ENCODE measurements around the gene ARHGAP29.
"Not testable (repeated sequence)": the region's sequence is repeated elsewhere in the genome, so short reads cannot be mapped to it uniquely, and the experiment has no call there.

The ARHGAP29 gene

DNA sequence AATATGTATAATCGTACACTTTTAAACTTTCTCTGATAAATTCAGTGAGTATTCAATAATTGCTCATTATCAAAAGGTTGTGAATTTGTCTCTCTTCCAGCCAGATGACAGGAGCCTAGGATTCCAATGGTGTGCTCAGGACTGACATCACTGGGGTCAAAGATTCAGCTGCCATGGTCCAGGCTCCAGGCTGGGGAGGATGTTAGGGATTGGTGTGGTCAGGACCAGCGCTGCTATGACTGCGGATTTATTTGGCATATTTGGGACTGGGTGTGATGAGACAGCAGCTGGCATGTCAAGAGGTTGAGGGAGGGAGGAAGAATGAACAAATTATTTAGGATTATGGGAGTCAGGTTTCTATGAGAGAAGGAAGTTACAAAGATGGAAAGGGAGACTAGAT lies 68.3 kb downstream of the ARHGAP29 start:
- DNase-seq: no peak

DNA sequence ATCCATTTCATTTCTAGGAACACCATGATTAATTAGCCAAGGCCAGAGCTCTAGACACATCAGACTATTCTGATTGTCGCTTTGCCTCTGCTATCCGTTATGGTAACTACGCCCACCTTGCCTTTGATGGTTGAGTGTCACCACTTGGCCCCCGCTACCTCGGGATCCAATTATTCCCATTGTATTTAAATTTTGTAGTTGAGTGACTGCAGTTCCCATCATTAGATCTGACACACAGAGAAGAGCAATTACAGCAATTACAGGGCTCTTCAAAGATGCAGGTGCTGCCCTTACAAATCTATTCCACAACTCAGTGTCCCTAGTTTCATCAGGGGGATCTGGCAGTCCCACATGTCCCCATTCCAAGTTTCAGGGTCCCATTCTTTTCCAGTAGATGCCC lies 71.5 kb downstream of the ARHGAP29 start:
- DNase-seq: no peak

DNA sequence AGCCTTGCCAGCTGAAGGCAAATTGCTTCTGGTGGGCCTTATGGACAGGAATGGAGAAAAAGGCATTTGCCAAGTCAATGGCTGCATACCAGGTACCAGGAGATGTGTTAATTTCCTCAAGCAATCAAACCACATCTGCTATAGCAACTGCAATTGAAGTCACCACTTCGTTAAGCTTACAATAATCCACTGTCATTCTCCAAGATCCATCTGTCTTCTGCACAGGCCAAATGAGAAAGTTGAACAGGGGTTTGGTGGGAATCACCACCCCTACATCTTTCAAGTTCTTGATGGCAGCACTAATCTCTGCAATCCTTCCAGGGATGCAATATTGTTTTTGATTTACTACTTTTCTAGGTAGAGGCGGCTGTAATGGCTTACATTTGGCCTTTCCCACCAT lies 72.5 kb downstream of the ARHGAP29 start:
- not testable (repeated sequence) for DNase-seq

DNA sequence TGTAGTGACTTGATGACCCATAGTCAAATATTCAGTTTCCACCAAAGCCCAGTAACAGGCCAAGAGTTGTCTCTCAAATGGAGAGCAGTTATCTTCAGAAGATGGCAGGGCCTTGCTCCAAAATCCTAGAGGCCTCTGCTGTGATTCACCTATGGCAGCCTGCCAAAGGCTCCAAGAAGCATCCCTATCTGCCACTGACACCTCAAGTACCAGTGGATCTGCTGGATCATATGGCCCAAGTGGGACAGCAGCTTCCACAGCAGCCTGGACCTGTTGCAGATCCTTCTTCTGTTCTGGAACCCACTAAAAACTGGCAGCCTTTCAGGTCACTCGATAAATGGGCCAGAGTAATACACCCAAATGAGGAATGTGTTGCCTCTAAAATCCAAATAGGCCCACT lies 73.3 kb downstream of the ARHGAP29 start:
- DNase-seq: not testable (repeated sequence)

DNA sequence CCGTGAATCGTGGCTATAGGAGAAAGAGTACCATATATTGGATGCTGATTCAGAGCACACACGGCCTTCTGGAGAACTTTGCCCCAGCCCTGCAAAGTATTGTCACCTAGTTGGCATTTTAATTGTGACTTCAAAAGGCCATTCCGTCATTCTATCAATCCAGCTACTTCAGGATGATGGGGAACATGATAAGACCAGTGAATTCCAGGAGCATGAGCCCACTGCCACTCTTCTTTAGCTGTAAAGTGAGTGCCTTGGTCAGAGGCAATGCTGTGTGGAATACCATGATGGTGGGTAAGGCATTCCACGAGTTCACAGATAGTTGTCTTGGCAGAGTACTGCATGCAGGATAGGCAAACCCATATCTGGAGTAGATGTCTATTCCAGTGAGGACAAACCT lies 74.1 kb downstream of the ARHGAP29 start:
- DNase-seq: not testable (repeated sequence)

DNA sequence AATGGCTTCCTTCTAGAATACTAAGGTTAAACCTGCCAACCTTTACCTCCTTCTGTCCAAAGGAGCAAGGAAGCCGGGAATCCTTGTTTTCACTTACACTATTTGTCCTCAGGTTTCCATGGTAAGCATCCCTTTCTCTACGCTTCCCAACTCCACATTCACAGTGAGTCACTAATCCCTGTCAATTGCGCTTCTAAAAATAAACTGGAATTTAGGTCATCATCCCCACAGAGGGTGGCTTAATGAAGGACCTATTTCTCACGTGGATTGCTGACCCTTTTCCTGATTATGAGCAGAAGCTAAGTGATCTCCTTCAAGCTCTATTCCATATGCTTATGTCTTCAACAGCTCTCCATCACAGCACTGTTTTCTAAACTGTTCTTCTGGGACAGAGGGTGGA lies 76.6 kb downstream of the ARHGAP29 start:
- DNase-seq: peak; percentile 76

DNA sequence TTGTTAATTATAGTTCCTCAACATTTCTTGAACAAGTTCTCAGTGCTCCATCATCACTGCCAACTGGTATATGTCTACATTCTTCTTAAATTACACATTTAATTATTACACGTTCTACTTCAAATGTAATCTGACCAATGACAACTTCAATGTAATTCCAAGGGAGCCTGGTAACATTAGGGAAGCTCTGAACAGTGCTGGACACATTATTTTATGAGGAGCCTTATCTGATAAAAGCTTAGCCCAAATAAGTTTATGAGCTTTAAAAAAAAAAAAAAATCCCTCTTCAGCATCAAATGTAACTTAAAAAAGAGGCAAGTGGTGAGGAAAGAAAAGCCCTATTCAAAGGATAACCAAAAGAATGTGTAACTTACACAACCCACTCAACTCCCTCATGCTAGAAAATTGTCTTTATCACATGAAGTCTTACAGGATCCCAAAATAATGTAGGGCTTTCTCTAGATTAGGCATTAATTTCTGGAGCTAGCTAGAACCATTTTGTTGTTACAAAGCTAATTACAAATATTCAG lies 81.2 kb downstream of the ARHGAP29 start:
- no peak for DNase-seq

DNA sequence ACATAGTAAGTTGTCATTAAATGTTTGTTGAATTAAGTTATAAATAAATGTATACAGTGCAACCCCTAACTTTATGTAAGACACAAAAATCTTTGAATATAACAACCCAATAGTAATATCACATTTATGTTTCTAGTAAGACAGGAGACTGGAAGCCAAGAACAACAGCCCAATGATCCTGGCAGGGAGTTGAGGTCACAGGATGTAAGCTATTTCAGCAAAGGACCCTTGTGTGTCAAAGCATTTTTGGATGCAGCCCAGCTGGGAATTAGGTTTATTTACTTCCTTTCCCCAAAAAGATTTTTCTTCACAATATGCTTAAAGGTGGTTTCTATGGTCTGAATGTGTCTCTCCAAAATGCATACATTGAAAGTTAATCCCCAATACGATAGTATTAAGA lies 82.4 kb downstream of the ARHGAP29 start:
- DNase-seq: no peak

DNA sequence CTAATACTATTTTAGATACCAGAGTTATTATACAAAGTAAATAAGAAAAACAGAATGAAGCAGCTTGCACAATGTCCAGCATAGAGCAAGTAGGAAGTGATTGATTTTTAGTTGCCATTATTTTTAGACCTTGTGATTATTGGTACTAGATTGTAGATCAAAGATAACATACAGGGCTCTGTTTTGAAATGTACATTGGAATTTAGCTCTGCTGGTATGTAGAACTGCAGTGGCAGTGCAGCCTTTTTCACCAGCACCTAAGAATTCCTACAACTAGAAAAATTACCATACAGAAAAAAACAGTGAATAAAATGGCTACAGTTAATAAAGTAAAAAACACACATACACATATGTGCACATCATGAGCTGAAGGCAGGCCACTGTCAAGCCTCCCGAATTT lies 84.3 kb downstream of the ARHGAP29 start:
- no peak for DNase-seq

DNA sequence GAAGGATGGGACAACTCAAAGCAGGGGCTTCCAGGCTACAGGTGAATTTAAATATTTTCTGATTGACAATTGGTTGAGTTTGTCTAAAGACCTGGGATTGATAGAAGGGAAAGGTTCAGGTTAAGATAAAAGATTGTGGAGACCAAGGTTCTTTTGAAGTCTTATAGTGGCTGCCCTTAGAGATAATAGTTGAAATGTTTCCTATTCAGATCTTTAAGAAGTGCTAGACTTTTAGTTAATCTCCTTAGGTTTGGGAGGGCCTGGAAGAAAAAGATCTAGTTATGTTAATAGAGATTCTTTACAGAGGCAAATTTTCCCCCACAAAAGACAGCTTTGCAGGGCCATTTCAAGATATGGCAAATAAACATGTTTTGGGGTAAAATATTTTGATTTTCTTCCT lies 88.2 kb downstream of the ARHGAP29 start:
- DNase-seq: not testable (repeated sequence)

DNA sequence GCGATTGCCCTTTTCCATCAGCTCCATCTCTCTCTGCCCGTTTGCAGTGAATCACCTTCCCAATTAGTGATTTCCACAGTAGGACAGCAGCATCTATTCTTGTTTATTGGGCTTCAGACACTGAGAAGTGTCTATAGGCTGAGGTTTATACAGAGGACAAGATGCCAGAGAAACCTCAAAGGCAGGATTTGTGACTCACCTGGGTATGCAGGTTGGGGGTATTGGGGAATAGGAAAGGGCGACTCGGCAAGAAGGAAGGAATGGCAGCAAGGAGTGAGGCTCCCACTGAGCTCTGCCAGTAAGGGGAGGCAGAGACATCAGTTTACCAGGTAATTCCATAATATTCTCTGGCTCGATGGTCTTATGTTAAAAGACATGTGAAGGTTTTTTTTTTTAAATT lies 91.1 kb downstream of the ARHGAP29 start:
- DNase-seq: no peak

DNA sequence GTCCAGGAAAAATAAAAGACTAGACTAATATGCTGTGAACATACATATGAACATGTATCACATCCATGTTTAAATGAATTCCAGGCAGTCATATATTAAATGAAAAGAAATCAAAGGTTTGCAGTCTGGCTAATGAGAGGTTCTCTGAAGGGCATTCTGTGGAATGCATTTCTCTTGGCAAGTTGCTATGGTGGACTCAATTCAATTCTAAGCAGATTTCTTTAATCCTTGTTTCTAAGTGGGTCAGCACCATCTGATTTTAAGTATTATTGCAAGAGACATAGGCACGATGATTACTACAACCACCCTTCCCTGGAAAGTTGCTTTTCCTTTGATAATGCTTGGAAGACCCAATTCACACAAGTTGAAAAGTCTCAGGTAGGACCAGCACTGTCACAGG lies 92.5 kb downstream of the ARHGAP29 start:
- no peak for DNase-seq

DNA sequence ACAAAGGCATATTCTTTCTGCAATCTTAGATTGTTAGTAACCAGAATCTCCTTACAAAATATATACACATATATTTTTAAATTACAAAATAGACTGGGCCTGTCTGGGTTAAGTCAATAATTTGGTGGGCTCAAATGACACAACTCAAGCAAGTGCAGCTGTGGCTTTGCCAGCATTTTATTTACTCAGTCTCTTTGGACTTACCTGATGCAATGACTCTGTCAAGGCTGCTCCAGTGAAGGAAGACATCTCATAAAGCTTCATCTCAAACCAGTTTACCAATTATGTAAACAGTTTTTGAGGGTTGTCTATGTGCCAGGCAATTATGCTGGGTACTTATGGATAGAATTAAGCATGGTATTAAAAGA lies 93.6 kb downstream of the ARHGAP29 start:
- DNase-seq: no peak

DNA sequence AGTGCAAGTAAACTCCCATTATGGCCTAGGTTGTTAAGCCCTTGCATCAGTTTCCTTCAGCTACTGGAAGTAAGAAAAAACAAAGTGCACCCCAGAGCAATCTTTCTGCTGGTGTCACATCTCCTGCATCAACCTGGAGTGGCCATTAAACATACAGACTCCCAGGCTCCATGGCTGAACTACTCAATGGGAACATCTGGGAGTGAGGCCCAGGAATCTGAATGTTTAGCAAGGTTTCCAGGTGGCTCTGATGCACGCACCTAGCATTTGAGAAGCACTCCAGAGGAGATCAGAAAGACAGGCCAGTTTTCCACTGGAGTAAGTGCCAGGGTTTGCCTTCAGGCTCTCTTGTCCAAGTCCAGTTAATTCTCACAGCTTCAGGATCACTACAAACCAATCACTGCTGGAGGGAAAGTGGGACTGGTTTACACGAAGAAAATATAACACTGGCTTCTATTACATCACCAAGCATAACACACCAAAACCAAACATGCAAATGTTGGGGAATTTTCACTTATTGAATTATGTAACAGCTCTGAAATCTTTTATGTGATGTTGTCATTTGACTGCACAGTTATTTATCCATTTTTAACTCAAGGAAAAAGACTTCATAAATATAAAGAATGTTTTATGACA lies 94.1 kb downstream of the ARHGAP29 start:
- DNase-seq: no peak

DNA sequence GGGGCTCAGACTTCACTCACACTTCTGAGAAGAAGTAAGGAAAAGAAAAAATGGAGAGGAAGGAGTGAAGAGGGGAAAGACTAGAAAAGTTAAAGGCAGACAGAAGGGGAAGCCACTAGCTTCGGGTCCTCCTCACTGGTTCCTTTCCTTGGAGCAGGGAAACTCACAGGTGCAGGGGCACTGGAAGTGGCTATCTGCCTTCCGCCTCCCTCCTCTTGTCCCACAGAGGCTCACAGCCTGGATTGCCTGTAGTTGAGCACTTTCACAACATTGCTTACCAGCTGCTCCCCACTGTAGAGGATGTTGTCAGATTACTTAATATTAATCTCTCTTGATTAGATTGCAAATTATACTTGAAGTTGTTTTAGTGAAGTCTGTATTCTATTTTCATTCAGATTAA lies 94.8 kb downstream of the ARHGAP29 start:
- DNase-seq: no peak

DNA sequence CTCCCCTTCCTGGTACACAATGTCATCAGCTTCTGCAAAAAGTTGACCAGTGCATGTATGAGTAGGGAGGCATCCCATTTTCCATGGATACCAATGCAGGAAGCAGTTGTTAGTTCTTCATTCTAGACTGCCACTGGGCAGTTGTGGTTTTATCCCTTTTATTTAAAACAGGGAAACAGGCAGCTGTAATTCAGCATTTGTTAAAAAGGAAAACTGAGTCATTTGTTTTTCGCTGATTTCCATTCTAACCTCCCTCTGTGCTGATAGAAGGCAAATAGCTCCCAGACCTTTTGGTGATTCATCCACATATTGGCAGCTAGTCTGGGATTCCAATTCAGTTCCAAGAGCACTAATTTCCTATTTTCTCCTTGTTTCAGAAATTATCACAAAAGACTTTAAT lies 95.4 kb downstream of the ARHGAP29 start:
- DNase-seq: no peak

DNA sequence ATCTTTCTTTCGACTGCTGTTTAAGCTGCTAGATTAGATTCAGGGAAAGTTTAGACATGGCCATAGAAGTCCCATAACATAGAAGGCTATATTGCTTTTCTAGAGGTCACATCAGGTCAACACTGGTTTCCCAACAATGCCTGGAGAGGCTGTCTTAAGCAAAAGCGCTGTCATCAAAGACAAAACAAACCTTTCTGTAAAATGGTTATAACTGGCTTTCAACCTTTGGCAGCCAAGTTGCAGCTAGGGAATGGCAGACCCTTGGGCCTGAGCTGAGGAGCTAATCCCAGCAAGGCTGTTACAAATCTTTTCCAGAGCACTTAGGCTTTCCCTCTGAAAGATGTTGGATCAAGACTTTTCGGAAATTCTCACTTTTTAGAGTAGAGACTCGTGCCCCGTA lies 105.3 kb downstream of the ARHGAP29 start:
- DNase-seq: no peak

DNA sequence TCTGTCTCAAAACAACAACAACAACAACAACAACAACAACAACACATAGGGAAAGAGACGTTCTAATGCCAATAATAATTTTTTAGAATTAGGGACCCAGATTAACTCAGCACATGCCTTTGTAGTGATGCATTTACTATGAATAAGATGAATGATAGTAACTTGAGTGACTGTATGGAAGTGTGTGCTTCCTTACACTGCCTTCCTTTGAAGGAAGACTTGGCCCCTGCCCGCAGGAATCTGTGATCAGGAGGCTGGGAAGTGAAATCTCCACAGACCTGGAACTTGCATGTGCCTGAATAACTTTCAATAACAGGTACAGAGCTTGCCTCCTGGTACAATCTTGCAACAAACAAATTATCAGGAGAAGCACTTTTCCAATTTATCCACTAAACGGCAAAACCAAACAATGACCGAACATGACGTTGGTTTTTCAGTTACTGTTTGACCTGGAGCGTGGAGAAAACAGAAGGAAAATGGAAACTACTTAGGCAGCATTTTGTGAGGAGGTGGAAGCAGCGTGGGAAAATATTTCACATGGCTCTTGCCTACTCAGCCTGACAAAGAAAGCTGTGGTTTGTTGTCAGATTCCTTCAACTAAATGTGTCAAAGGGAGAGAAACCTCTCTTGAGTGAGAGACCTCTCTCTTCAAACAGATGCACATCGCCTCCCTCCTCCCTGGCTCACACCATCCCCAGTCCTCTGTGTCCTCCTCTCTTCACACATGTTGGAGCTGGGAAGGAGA lies 106.4 kb downstream of the ARHGAP29 start:
- peak; percentile 91 for DNase-seq

DNA sequence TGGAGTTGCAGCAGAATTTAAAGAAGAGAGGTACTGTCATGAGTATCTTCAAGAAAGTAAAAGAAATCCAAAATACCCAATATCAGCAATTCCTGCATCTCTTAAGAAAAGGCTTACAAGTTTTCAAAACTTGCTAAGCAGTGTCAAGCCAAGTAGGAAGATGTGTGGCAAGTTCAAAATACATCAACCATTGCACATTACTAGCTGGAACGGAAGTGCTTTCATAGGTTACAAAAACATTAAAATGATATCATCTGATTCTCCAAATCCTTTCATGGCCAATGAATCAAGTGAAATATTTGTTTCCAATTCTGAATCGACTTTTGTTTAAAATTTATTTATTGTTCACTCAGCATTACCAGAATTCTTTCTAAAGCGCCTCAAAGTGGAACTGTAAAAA lies 110.7 kb downstream of the ARHGAP29 start:
- DNase-seq: no peak

DNA sequence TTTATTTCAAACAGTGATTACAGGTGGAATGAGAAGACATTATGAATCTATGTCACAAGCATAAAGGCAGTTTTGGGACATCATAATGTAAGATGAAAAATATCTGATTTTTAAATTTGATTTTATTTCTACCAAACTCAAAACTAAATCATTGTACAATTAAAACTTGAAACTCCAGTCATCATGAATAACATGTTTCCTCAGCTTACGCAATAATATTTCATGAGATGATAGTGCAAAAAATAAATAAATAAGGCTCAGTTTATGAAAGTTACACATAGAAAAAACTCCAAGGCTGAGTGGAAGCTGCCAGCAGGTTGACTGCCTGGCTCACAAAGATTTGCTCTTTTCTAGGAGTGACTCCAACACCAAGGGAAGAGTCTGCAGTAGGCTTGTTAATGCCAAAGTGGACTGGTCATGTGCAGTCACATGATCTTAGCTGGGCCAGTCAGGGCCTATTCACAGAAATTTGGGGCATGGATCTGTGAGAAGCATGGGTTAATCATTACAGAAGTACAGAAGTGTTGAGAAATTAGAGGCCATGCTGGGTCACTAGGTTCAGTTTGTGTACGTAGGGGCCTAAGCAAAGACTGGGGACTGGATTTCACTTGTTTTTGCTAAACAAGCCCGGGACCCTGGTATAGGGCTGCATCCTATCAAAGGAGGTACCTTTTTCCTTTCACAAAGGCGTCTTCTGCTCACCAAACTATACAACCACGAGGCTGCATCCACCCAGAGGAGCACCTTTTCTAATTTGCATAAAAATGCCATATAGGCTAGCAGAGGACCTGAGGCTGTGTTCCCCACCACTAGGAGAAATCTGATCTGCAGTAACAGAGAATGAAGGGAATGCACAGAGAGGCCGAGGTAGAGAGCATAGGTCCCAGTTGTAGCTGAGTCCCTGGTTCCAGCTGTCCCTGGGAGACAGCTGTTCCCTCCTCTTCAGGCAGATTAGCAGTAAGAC lies 111.6 kb downstream of the ARHGAP29 start:
- DNase-seq: no peak

DNA sequence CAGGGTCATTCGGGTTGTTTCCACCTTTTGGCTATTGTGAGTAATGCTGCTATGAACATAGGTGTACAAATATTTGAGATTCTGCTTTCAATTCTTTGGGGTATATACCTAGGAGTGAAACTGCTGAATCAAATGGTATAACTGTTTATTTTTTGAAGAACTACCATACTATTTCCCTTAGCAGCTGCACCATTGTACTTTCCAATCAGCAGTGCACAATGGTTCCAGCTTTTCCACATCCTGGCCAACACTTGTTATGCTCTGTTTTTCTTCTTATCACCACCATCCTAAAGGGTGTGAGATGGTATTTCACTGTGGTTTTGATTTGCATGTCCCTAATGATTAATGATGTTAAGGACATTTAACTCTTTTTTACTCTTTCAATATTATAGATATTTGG lies 112.8 kb downstream of the ARHGAP29 start:
- no peak for DNase-seq

DNA sequence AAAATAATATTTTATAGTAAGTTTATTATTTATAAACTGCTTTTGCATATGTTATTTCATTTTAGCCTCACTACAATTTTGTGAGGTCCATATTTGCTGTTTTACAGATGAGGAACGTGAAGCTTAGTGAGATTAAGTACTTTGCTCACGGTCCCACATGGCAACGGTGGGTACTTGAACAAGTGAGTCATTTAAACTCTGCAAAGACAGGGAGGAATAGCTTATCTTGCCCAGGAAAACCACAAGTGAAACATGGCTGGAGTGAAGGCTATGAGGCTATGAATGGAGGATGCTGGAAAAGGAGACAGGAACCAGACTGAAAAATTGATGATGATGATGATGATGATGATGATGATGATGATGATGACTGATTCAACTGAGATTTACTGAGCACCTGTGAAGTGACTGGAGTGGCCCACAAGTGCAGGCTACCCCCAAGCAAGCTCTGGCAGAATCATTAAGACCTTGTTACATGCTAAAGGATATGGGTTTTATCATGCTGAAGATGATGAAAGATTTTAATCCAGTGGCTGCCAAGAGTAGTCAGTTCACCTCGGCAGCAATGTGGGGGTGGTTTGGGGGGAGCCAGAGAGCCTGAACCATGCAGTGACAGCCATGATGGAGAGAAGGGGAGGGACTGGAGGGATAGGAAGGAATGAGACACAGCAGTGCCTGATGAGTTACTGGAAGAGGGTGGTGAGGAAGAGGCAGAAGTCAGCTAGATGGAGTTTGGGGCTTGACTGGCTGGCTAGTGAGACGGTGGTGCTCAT lies 115.0 kb downstream of the ARHGAP29 start:
- no peak for DNase-seq

Measured in kidney glomerular epithelial cell (primary cell).